SU-DHL-6 (cell line): ENCODE data around the gene IRGM.

Experiments
- EZH2phosphoT487 ChIP-seq: fragments of 200-600 bp; sonication (generic), shearing (Covaris generic); conservative IDR thresholded peaks from 2 replicates; pipeline ENCODE4 v1.6.1; 2018; ENCODE audit warnings: mild to moderate bottlenecking, antibody characterized with exemption, low read length, moderate library complexity, mixed read lengths
- TF ChIP-seq, protein P1 (sequence below): fragments of 200-600 bp; sonication (generic); IDR thresholded peaks from one replicate; pipeline ENCODE4 v1.5.1; 2017; ENCODE audit warnings: antibody characterized with exemption, mild to moderate bottlenecking, low read length, moderate library complexity; ENCODE audit not compliant: insufficient read depth, poor library complexity, severe bottlenecking

GRCh38 chr5:150860246-150860821 is 14.0 kb downstream of the IRGM start:
- TF ChIP-seq, protein P1, sequence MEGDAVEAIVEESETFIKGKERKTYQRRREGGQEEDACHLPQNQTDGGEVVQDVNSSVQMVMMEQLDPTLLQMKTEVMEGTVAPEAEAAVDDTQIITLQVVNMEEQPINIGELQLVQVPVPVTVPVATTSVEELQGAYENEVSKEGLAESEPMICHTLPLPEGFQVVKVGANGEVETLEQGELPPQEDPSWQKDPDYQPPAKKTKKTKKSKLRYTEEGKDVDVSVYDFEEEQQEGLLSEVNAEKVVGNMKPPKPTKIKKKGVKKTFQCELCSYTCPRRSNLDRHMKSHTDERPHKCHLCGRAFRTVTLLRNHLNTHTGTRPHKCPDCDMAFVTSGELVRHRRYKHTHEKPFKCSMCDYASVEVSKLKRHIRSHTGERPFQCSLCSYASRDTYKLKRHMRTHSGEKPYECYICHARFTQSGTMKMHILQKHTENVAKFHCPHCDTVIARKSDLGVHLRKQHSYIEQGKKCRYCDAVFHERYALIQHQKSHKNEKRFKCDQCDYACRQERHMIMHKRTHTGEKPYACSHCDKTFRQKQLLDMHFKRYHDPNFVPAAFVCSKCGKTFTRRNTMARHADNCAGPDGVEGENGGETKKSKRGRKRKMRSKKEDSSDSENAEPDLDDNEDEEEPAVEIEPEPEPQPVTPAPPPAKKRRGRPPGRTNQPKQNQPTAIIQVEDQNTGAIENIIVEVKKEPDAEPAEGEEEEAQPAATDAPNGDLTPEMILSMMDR, result no peak
- TF ChIP-seq EZH2phosphoT487, result no peak
